ENCODE measurements around the gene RGS6. TPM values are rescaled to one million over a fixed set of nuclear protein-coding genes. Genes with fewer than 3 reads are reported as not detected.

Gene RGS6
- polyA plus RNA-seq, 1 donor = 7.6 TPM

GRCh38 chr14:72559669-72560255, 627.5 kb downstream of the RGS6 start:
- no peak for DNase-seq

- DNase-seq = no peak
Observed at GRCh38 chr14:72560331-72560730, 628.1 kb downstream of the RGS6 start.

GRCh38 chr14:72560889-72561493, 628.8 kb downstream of the RGS6 start:
- no peak for DNase-seq

GRCh38 chr14:72562300-72562699, 630.1 kb downstream of the RGS6 start:
- DNase-seq = no peak

GRCh38 chr14:72563676-72564075, 631.4 kb downstream of the RGS6 start:
- DNase-seq = no peak

GRCh38 chr14:72565149-72565559, 632.9 kb downstream of the RGS6 start:
- DNase-seq = no peak

GRCh38 chr14:72565917-72566316, 633.7 kb downstream of the RGS6 start:
- no peak for DNase-seq

- DNase-seq = no peak
Observed at GRCh38 chr14:72567226-72567625, 635.0 kb downstream of the RGS6 start.

GRCh38 chr14:72568296-72568992, 636.2 kb downstream of the RGS6 start:
- no peak for DNase-seq

- no peak for DNase-seq
Observed at GRCh38 chr14:72573725-72574417, 641.6 kb downstream of the RGS6 start.

GRCh38 chr14:72574715-72575114, 642.5 kb downstream of the RGS6 start:
- no peak for DNase-seq

GRCh38 chr14:72576258-72576657, 644.0 kb downstream of the RGS6 start:
- DNase-seq = no peak

- DNase-seq = no peak
Observed at GRCh38 chr14:72577521-72577920, 645.3 kb downstream of the RGS6 start.

- DNase-seq = no peak
Observed at GRCh38 chr14:72578514-72578913, 646.3 kb downstream of the RGS6 start.

GRCh38 chr14:72582582-72582981, 650.4 kb downstream of the RGS6 start:
- no peak for DNase-seq

- no peak for DNase-seq
Observed at GRCh38 chr14:72583316-72584272, 651.4 kb downstream of the RGS6 start.

- DNase-seq = no peak
Observed at GRCh38 chr14:72588521-72588920, 656.3 kb downstream of the RGS6 start.

GRCh38 chr14:72589652-72590051, 657.4 kb downstream of the RGS6 start:
- DNase-seq = no peak

- no peak for DNase-seq
Observed at GRCh38 chr14:72590577-72590976, 658.3 kb downstream of the RGS6 start.

GRCh38 chr14:72591391-72591790, 659.2 kb downstream of the RGS6 start:
- no peak for DNase-seq

- no peak for DNase-seq
Observed at GRCh38 chr14:72594099-72594901, 662.1 kb downstream of the RGS6 start.

Measured in hindlimb muscle (tissue), 1 donor.